ENCODE measurements around the gene RBM24.

The RBM24 gene

DNA sequence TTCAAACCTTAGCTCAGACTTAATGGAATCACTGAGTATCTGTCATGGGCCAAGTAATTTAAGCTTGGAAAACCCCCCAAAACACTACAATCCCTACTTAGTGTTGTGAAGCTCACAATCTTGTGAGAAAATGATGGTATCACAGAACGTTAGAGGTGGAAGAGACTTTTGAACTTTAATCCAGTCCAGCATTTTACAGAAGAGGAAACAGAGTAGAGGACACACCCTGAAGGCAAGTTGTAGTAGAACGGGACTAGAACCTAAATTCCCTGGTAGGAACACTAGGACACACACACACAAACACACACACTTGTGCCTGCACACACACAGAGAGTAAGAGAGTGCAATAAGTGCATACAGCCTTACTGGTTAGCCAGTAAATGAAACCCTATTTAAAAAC is 62.1 kb downstream of the RBM24 start:
- TF ChIP-seq, protein P1, sequence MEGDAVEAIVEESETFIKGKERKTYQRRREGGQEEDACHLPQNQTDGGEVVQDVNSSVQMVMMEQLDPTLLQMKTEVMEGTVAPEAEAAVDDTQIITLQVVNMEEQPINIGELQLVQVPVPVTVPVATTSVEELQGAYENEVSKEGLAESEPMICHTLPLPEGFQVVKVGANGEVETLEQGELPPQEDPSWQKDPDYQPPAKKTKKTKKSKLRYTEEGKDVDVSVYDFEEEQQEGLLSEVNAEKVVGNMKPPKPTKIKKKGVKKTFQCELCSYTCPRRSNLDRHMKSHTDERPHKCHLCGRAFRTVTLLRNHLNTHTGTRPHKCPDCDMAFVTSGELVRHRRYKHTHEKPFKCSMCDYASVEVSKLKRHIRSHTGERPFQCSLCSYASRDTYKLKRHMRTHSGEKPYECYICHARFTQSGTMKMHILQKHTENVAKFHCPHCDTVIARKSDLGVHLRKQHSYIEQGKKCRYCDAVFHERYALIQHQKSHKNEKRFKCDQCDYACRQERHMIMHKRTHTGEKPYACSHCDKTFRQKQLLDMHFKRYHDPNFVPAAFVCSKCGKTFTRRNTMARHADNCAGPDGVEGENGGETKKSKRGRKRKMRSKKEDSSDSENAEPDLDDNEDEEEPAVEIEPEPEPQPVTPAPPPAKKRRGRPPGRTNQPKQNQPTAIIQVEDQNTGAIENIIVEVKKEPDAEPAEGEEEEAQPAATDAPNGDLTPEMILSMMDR (conservative IDR thresholded peaks at IDR 0.05): no peak
- H3K27ac ChIP-seq: no peak overlapping the region

Data from VCaP (cell line).